ENCODE measurements around the gene CHRNB2. TPM values are rescaled to one million over a fixed set of nuclear protein-coding genes. Genes with fewer than 3 reads are reported as not detected.

The CHRNB2 gene, protein sequence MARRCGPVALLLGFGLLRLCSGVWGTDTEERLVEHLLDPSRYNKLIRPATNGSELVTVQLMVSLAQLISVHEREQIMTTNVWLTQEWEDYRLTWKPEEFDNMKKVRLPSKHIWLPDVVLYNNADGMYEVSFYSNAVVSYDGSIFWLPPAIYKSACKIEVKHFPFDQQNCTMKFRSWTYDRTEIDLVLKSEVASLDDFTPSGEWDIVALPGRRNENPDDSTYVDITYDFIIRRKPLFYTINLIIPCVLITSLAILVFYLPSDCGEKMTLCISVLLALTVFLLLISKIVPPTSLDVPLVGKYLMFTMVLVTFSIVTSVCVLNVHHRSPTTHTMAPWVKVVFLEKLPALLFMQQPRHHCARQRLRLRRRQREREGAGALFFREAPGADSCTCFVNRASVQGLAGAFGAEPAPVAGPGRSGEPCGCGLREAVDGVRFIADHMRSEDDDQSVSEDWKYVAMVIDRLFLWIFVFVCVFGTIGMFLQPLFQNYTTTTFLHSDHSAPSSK
- under 1 TPM in 1 of 2 donors, not detected in 1; 0.24 TPM for total RNA-seq

DNA sequence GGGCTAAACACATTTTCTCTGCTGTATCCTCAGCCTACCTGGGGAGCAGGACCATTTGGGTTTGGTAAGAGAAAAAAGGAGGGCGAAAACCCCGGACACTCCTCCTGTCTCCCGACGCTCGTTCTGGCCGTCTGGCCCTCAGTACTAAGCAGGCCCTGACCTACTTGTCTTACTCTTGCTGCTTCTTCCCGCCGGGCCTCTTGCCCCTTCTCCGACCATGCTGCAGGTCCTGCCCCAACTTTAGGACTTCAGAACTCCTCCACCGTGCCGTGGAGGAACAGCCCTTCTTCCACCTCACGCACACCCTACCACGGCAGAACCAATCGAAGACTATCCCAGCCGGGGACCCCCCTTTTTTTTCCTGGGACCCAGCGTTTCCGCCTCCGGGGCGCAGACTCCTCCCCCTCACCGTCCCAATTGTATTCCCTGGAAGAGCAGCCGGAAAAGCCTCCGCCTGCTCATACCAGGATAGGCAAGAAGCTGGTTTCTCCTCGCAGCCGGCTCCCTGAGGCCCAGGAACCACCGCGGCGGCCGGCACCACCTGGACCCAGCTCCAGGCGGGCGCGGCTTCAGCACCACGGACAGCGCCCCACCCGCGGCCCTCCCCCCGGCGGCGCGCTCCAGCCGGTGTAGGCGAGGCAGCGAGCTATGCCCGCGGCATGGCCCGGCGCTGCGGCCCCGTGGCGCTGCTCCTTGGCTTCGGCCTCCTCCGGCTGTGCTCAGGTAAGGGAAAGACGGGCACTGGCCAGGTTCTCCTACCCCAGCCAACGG is at the start of gene CHRNB2:
TSS of gene CHRNB2 (plus strand) at position 393 of the 771 bp plus-strand sequence. CDS start at position 660, 267 bp downstream.
- DNase-seq (ENCODE audit: low spot score) = no peak
- Histone ChIP-seq H3K27me3 (no peaks in the 10 kb centered on the region), H3K27ac (no peak within 1 kb of the TSS), H3K4me1 (peaks cover 0 to 12% of the 10 kb centered on the region in 2 donors), H3K9me3 (no peaks in the 10 kb centered on the region), H3K4me3 (peak within 1 kb of the TSS in 1 of 2 donors; percentile 25), H3K36me3 (no peaks in the 10 kb centered on the region)
- TF ChIP-seq, protein P1, sequence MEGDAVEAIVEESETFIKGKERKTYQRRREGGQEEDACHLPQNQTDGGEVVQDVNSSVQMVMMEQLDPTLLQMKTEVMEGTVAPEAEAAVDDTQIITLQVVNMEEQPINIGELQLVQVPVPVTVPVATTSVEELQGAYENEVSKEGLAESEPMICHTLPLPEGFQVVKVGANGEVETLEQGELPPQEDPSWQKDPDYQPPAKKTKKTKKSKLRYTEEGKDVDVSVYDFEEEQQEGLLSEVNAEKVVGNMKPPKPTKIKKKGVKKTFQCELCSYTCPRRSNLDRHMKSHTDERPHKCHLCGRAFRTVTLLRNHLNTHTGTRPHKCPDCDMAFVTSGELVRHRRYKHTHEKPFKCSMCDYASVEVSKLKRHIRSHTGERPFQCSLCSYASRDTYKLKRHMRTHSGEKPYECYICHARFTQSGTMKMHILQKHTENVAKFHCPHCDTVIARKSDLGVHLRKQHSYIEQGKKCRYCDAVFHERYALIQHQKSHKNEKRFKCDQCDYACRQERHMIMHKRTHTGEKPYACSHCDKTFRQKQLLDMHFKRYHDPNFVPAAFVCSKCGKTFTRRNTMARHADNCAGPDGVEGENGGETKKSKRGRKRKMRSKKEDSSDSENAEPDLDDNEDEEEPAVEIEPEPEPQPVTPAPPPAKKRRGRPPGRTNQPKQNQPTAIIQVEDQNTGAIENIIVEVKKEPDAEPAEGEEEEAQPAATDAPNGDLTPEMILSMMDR (IDR thresholded peaks at IDR 0.05) = peak in 1 of 2 donors; percentile 22

DNA sequence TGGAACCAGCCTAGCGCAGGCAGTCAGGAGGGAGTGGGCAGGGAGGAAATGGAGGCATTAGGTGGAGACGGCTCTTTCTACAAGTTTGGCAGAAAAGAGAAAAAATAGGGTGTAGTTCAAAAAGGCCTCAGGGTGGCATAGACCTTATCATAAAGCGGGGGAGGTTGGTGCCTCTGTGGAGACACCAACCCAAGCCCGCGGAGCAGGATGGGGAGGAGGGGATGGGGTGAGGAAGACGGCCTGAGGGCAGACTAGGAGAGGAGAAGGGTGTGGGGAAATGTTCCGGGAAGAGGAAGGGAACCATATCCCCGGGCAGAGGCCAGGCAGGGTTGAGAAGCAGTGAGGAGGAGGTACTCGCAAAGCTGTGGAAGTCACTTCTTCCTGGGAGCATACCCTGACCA is 48.0 kb upstream of the CHRNB2 start:
- DNase-seq (ENCODE audit: low spot score) = no peak
- Histone ChIP-seq H3K9me3 (no peaks in the 10 kb centered on the region), H3K27me3 (no peaks in the 10 kb centered on the region), H3K36me3 (no peaks in the 10 kb centered on the region), H3K4me3 (no peak overlapping the region), H3K27ac (no peak overlapping the region), H3K4me1 (peaks cover 0 to 18% of the 10 kb centered on the region in 2 donors)
- TF ChIP-seq, protein P1 (IDR thresholded peaks at IDR 0.05) = no peak

DNA sequence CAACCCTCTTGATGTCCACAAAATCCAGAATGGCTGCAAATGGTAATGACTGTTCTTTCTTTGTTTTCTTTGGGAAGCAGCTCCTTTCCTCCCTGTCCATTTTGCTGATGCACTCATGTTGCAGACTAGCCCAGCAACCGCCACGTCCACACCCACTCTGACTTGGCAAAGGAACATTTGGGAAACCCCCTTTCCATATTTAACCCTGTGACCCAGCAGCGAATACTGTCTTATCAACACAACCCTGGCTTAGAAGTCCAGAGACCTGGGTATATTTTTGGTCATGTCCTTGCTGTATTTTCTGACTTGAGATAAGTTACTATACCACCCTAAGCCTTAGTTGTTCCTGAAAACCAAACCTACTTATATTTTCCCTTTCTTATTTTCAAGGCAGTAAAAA is 47.2 kb upstream of the CHRNB2 start:
- DNase-seq (ENCODE audit: low spot score) = no peak

DNA sequence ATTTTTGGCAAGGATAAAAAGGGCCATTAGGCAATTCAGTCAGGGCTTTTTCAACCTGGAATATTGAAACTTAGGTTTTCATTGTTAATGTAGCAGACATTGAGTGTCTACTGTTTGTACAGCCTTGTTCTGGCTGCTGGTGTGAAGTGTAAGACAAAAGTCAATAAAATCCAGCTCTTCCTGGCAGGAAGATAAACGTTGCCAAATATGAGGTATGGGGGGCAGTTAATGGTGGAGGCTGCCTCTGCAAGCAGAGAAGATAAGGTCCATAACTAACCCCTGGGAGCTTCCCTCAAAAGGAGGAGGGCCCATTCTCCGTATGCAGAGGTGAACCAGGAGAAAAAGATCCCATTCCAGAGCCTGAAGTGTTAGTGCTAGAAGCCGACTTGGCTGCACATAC is 45.9 kb upstream of the CHRNB2 start:
- Histone ChIP-seq H3K9me3 (no peaks in the 10 kb centered on the region), H3K36me3 (no peaks in the 10 kb centered on the region), H3K4me1 (peaks cover 0 to 18% of the 10 kb centered on the region in 2 donors), H3K27me3 (no peaks in the 10 kb centered on the region), H3K4me3 (no peak overlapping the region), H3K27ac (no peak overlapping the region)
- TF ChIP-seq, protein P1 (IDR thresholded peaks at IDR 0.05) = no peak
- DNase-seq (ENCODE audit: low spot score) = no peak

More for the DNA sequence above, 47.2 kb upstream of the CHRNB2 start:
- Histone ChIP-seq H3K36me3 (no peaks in the 10 kb centered on the region), H3K27ac (no peak overlapping the region), H3K9me3 (no peaks in the 10 kb centered on the region), H3K4me3 (no peak overlapping the region), H3K27me3 (no peaks in the 10 kb centered on the region), H3K4me1 (peaks cover 0 to 18% of the 10 kb centered on the region in 2 donors)
- TF ChIP-seq, protein P1 (IDR thresholded peaks at IDR 0.05) = no peak

DNA sequence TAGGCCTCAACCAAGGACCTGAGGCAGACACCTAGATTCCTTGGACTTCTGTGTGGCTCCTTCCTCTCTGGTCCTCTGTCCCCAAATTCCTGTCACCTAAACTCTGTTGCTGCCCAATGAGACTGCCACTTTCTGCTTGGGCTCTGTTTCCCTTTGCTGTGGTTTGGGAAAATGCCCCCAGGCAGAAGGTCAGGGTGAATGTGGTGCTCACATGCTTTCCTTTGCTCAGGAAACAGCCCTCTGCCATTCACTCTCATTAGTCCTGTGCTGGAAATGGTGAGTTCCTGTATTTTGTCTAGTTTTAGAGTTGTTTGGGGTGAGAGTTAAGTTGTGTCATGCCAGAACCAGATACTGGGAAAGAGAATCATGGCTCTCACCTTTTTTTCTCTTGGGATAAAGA is 42.7 kb upstream of the CHRNB2 start:
- Histone ChIP-seq H3K27ac (no peak overlapping the region), H3K27me3 (no peaks in the 10 kb centered on the region), H3K4me1 (peaks cover 0 to 16% of the 10 kb centered on the region in 2 donors), H3K9me3 (no peaks in the 10 kb centered on the region), H3K36me3 (no peaks in the 10 kb centered on the region), H3K4me3 (no peak overlapping the region)
- DNase-seq (ENCODE audit: low spot score) = no peak
- TF ChIP-seq, protein P1 (IDR thresholded peaks at IDR 0.05) = no peak

Data from right atrium auricular region (tissue), 2 donors.